ENCODE results near the gene LCTL. TPM values are rescaled to one million over a fixed set of nuclear protein-coding genes. Genes with fewer than 3 reads are reported as not detected.
"Not testable (repeated sequence)": the region's sequence is repeated elsewhere in the genome, so short reads cannot be mapped to it uniquely, and the experiment has no call there.

Gene LCTL
- total RNA-seq, 3 donors from 2014 or later (not counting 1 experiment from before 2014, with no cell fraction given), result not detected

GRCh38 chr15:66590435-66590834, 24.6 kb upstream of the LCTL start:
- H3K4me3 Mint-ChIP-seq, result no peak overlapping the region
- WGBS (ENCODE audit: insufficient coverage), result 78% methylated on average over 2 of the region's 2 CpGs

GRCh38 chr15:66589429-66589828, 23.6 kb upstream of the LCTL start:
- H3K27ac Mint-ChIP-seq; H3K4me1 ChIP-seq (ENCODE audit: control insufficient read depth, insufficient read depth, low read length); H3K9me3 ChIP-seq (ENCODE audit: control insufficient read depth, insufficient read depth, low read length); H3K36me3 Mint-ChIP-seq; H3K4me3 Mint-ChIP-seq; H3K9me3 Mint-ChIP-seq; H3K27ac ChIP-seq (ENCODE audit: low read length); H3K27me3 ChIP-seq (ENCODE audit: control insufficient read depth, insufficient read depth, low read length); H3K36me3 ChIP-seq (ENCODE audit: control insufficient read depth, insufficient read depth, low read length); H3K4me3 ChIP-seq (ENCODE audit: low read length); intact Hi-C loops (cut with micrococcal nuclease); H3K4me1 Mint-ChIP-seq; DNase-seq; ATAC-seq; H3K27me3 Mint-ChIP-seq (ENCODE audit: low read depth in 2 of 2): not testable (repeated sequence)
- 85% methylated on average over 6 of the region's 6 CpGs for WGBS (ENCODE audit: insufficient coverage)

More at GRCh38 chr15:66590435-66590834, 24.6 kb upstream of the LCTL start:
- no peak for ATAC-seq
- H3K27ac Mint-ChIP-seq, result no peak overlapping the region
- TF ChIP-seq CTCF (IDR thresholded peaks at IDR 0.05), result no peak
- H3K4me1 Mint-ChIP-seq, result no peaks in the 10 kb centered on the region
- Histone ChIP-seq H3K4me3 (ENCODE audit: low read length) (no peak overlapping the region), H3K27ac (ENCODE audit: low read length) (no peak overlapping the region), H3K36me3 (ENCODE audit: control insufficient read depth, insufficient read depth, low read length) (no peaks in the 10 kb centered on the region), H3K27me3 (ENCODE audit: control insufficient read depth, insufficient read depth, low read length) (no peaks in the 10 kb centered on the region), H3K9me3 (ENCODE audit: control insufficient read depth, insufficient read depth, low read length) (no peaks in the 10 kb centered on the region), H3K4me1 (ENCODE audit: control insufficient read depth, insufficient read depth, low read length) (no peaks in the 10 kb centered on the region)
- H3K27me3 Mint-ChIP-seq (ENCODE audit: low read depth in 2 of 2), result peaks cover 0 to 10% of the 10 kb centered on the region in 2 donors
- no peak for DNase-seq
- intact Hi-C loops (cut with micrococcal nuclease), result no loop called here
- H3K36me3 Mint-ChIP-seq, result no peaks in the 10 kb centered on the region
- H3K9me3 Mint-ChIP-seq, result no peaks in the 10 kb centered on the region

- H3K4me3 Mint-ChIP-seq, result no peak overlapping the region
- 85% methylated on average over 7 of the region's 8 CpGs for WGBS (ENCODE audit: insufficient coverage)
- no peaks in the 10 kb centered on the region for H3K9me3 Mint-ChIP-seq
- intact Hi-C loops (cut with micrococcal nuclease), result no loop called here
- Histone ChIP-seq H3K36me3 (ENCODE audit: control insufficient read depth, insufficient read depth, low read length) (no peaks in the 10 kb centered on the region), H3K4me3 (ENCODE audit: low read length) (no peak overlapping the region), H3K27ac (ENCODE audit: low read length) (no peak overlapping the region), H3K4me1 (ENCODE audit: control insufficient read depth, insufficient read depth, low read length) (no peaks in the 10 kb centered on the region), H3K27me3 (ENCODE audit: control insufficient read depth, insufficient read depth, low read length) (no peaks in the 10 kb centered on the region), H3K9me3 (ENCODE audit: control insufficient read depth, insufficient read depth, low read length) (no peaks in the 10 kb centered on the region)
- ATAC-seq (no peak), DNase-seq (no peak)
- peaks cover 0 to 10% of the 10 kb centered on the region in 2 donors for H3K27me3 Mint-ChIP-seq (ENCODE audit: low read depth in 2 of 2)
- H3K36me3 Mint-ChIP-seq, result no peaks in the 10 kb centered on the region
- TF ChIP-seq CTCF (IDR thresholded peaks at IDR 0.05), result no peak
- no peak overlapping the region for H3K27ac Mint-ChIP-seq
- H3K4me1 Mint-ChIP-seq, result no peaks in the 10 kb centered on the region
Observed at GRCh38 chr15:66588971-66589370, 23.2 kb upstream of the LCTL start.

GRCh38 chr15:66588537-66588936, 22.7 kb upstream of the LCTL start:
- no peak overlapping the region for H3K27ac Mint-ChIP-seq
- intact Hi-C loops (cut with micrococcal nuclease), result no loop called here
- 85% methylated on average over 3 of the region's 5 CpGs for WGBS (ENCODE audit: insufficient coverage)

More at GRCh38 chr15:66588537-66588936, 22.7 kb upstream of the LCTL start:
- no peak for TF ChIP-seq CTCF (IDR thresholded peaks at IDR 0.05)
- H3K27me3 ChIP-seq (ENCODE audit: control insufficient read depth, insufficient read depth, low read length), result no peaks in the 10 kb centered on the region
- DNase-seq, result no peak
- Mint-ChIP-seq H3K36me3 (no peaks in the 10 kb centered on the region), H3K9me3 (no peaks in the 10 kb centered on the region), H3K4me3 (no peak overlapping the region), H3K27me3 (ENCODE audit: low read depth in 2 of 2) (peaks cover 0 to 10% of the 10 kb centered on the region in 2 donors), H3K4me1 (no peaks in the 10 kb centered on the region)
- no peak for ATAC-seq
- no peak overlapping the region for H3K27ac ChIP-seq (ENCODE audit: low read length)
- no peaks in the 10 kb centered on the region for H3K4me1 ChIP-seq (ENCODE audit: control insufficient read depth, insufficient read depth, low read length)
- H3K9me3 ChIP-seq (ENCODE audit: control insufficient read depth, insufficient read depth, low read length), result no peaks in the 10 kb centered on the region
- H3K36me3 ChIP-seq (ENCODE audit: control insufficient read depth, insufficient read depth, low read length), result no peaks in the 10 kb centered on the region
- H3K4me3 ChIP-seq (ENCODE audit: low read length), result no peak overlapping the region

Measured in natural killer cell (primary cell).